ENCODE measurements around the gene C1orf94.
"Not testable (repeated sequence)": the region's sequence is repeated elsewhere in the genome, so short reads cannot be mapped to it uniquely, and the experiment has no call there.

The C1orf94 gene

GRCh38 chr1:34165422-34165921 lies 11.2 kb upstream of the C1orf94 start:
- DNase-seq, result peak; percentile 56

GRCh38 chr1:34166191-34166624 lies 10.5 kb upstream of the C1orf94 start:
- DNase-seq, result no peak

- peak; percentile 58 for DNase-seq
These were observed 9.9 kb upstream of the C1orf94 start for GRCh38 chr1:34166625-34167361.

GRCh38 chr1:34167389-34167788 lies 9.3 kb upstream of the C1orf94 start:
- no peak for DNase-seq

GRCh38 chr1:34175744-34176143 lies 963 bp upstream of the C1orf94 start:
- DNase-seq, result no peak

GRCh38 chr1:34178072-34178471 lies 1.4 kb downstream of the C1orf94 start:
- no peak for DNase-seq

- DNase-seq, result not testable (repeated sequence)
These were observed 6.7 kb downstream of the C1orf94 start for GRCh38 chr1:34183381-34183780.

GRCh38 chr1:34186741-34187494 lies 10.2 kb downstream of the C1orf94 start:
- no peak for DNase-seq

GRCh38 chr1:34188418-34188817 lies 11.7 kb downstream of the C1orf94 start:
- DNase-seq, result no peak

GRCh38 chr1:34188985-34189384 lies 12.3 kb downstream of the C1orf94 start:
- no peak for DNase-seq

GRCh38 chr1:34190692-34191091 lies 14.0 kb downstream of the C1orf94 start:
- DNase-seq, result no peak

- DNase-seq, result no peak
These were observed 15.9 kb downstream of the C1orf94 start for GRCh38 chr1:34192621-34193020.

- DNase-seq, result peak; percentile 70
These were observed 23.2 kb downstream of the C1orf94 start for GRCh38 chr1:34199927-34200326.

- DNase-seq, result no peak
These were observed 36.0 kb downstream of the C1orf94 start for GRCh38 chr1:34212673-34213072.

- DNase-seq, result no peak
These were observed 37.2 kb downstream of the C1orf94 start for GRCh38 chr1:34213956-34214355.

- no peak for DNase-seq
These were observed 54.7 kb downstream of the C1orf94 start for GRCh38 chr1:34231441-34231840.

GRCh38 chr1:34235594-34235993 lies 58.9 kb downstream of the C1orf94 start:
- no peak for DNase-seq

GRCh38 chr1:34236089-34236488 lies 59.4 kb downstream of the C1orf94 start:
- no peak for DNase-seq

- DNase-seq, result no peak
These were observed 60.6 kb downstream of the C1orf94 start for GRCh38 chr1:34237151-34237815.

GRCh38 chr1:34245967-34246366 lies 69.3 kb downstream of the C1orf94 start:
- DNase-seq, result no peak

- no peak for DNase-seq
These were observed 73.6 kb downstream of the C1orf94 start for GRCh38 chr1:34250342-34250741.

GRCh38 chr1:34262023-34262853 lies 85.5 kb downstream of the C1orf94 start:
- DNase-seq, result no peak

GRCh38 chr1:34262921-34263320 lies 86.2 kb downstream of the C1orf94 start:
- no peak for DNase-seq

Measured in fibroblast of skin of right quadriceps (primary cell).